GM19438 (cell line): ENCODE results near the gene CABLES1.

Experiments used
- ATAC-seq: cut with Tn5 transposase; IDR thresholded peaks from one replicate; pipeline ENCODE4 v1.9.1; 2021; ENCODE audit warnings: low read depth; ENCODE audit not compliant: unreplicated experiment

CABLES1 gene

DNA sequence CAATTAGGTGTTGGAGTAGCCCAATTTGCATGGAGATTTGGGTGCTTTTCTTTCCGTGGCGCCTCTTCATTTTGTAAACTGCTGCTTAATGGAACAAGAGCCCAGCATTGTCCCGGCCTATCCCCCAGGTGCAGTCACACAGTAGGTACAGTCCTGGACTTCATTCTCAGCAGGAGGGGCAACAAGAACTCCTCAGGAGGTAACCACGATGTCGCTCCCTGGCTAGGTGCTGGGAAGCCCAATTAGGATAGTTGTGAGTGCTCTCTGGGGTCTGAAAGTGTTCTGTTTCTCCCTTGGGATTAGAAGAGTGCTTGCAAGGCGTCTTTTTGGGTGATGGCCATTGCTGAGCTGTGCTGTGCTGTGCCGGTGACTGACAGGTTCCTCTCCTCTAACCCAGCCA lies 53.8 kb downstream of the CABLES1 start:
- ATAC-seq, result no peak

DNA sequence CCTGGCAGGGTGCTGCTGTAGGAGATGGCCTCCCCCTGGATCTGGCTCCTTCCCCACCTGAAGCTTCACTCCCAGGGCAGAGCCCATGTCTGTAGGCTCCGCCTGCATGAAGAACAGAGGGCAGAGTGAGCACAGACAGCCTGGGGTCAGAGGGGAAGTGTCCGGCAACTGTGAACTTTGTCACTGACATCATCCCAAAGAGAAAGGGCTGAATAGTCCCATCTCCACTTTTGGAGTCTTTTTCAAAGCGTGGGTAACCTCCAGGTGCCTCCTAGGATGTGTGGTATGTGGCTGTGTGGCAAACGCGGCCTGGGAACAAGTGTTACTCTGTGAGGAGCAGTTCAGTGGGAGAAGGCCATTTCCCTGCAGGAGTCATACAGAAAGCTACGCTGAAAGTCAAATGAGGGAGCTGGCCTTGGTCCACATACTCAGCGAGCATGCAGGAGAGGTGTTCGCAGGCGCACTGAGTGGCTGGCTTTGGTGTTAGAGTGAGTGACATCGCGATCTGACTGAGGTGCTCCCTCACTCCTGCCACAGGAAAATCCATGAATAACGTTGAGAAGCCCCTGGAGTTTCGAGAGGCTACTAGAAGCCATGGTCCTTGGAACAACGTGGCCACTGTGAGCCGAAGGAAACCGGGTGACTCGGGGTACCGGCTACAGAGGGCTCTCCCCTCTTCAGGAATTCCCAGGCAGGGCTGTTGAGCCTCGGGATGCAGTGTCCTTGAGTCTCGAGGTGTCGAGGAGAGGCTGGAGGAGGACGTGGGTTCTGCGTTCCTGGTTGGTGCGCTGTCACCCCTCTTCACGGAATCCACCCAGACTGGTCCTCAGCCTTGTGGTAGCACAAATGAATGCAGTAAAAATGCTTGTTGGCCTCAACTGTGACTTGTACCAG lies 54.7 kb downstream of the CABLES1 start:
- ATAC-seq, result no peak

DNA sequence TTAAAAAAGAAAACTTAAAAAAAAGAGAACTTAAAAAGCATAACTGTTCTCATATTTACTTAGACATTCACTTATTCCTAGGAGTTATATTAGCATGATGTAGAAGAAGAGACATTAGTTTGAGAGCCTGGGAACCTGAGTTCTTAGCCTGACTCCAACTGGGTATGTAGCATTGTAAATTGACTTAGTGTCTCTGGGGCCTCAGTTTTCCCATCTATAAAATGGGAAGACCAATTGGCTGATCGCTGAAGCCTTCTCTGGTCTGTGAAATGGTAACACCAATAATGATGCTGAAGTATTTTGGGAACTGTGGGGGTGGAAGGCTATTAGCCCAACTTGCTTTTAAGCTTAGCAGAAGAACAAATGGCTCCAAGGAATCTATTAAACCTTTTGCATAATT lies 55.9 kb downstream of the CABLES1 start:
- ATAC-seq, result no peak

DNA sequence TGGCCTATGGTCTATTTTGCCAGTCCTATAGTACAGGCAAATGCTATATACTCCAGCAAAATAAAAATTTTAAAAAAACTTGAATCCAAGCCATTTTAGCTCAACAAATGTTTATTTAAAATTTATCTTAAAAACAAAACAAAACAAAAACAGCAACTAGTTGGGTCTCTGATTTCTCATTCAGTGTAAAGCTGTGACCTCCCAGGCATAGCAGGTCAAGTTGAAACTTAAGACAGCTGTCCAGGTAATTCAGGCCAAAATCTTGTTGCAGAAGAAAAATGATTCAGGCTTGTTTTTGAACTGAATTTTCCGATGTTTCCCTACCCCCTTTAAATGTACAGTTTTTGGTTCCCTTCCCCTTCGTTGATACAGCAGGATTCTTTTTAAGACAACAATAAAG lies 58.5 kb downstream of the CABLES1 start:
- ATAC-seq, result no peak

DNA sequence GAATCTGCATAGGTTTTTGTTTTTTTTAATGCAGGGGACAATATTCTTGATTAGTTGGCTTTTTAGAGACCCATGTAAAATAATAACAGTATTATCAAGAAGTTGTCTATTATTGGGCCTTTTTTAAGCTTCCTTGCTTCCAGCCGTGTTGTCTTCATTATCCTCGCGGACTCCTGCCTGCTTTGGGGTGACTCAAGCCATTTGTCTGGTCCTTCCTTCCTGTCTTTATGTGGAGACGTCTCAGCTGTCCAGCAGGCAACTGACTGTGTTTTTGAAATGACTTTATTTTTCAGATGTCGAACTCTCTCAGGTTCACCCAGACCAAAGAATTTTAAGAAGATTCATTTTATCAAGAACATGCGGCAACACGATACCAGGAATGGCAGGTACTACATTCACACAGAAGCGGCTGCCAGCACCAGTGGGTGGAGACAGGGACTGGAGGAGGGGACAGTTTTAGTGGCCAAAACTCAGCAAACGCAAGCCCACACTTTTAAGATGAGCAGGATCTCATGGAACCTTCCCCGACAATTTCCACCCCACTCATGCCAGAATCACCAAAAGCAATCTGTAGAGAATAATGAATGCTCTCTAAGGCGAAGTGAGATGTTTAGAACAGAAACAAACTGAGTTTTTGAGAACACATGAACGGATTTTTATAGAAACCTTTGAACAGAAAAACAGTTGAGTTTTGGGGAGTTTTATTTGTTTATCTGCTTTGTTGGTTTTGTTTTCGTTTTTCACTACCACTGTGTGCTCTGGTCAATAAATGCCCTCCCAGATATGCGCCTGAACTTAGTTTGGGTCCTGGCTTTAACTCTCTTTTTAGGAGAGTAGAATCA lies 59.1 kb downstream of the CABLES1 start:
- ATAC-seq, result no peak

DNA sequence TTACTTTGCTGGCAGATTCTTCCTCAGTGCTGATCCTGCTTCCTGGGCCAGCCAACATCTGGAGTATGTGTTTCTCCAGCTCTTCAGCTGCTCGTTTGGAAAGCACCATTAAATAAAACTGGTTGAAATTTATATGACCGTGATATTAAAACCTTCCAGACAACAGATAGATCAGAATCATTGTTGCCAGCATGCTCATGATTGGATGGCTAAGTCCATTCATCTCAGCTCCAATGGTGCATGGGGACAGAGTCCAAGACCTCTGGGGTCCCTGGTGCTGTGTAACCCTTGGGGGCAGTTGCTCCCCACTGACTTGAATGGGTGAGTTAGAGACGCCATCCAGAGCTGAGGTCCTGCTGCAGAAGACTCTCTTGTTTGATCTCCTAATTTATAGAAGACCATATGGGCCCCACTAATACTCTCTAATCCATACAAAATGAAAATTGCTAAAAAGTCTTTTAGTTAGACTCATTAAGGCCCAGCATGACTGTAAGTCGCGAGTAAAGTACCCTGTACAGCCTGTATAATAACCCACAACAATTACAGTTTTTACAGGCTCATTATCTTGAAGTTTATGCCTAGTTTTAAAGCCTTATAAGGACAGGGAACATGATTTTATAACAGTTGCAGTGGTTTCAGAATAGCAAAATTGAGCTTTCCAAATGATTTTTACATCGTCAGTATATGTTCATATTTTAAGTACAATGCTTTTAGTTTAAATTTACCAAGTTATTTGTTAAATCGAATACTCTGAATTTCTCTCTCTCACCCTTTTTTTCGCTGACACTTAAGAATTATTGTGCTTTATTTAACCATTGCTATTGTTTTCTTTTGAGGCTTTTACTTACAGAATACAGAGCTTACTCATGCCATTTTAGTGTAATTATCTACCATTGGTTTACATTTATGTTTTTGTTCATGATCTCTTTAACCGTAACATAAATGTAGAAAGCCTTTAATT lies 60.0 kb downstream of the CABLES1 start:
- ATAC-seq, result no peak

DNA sequence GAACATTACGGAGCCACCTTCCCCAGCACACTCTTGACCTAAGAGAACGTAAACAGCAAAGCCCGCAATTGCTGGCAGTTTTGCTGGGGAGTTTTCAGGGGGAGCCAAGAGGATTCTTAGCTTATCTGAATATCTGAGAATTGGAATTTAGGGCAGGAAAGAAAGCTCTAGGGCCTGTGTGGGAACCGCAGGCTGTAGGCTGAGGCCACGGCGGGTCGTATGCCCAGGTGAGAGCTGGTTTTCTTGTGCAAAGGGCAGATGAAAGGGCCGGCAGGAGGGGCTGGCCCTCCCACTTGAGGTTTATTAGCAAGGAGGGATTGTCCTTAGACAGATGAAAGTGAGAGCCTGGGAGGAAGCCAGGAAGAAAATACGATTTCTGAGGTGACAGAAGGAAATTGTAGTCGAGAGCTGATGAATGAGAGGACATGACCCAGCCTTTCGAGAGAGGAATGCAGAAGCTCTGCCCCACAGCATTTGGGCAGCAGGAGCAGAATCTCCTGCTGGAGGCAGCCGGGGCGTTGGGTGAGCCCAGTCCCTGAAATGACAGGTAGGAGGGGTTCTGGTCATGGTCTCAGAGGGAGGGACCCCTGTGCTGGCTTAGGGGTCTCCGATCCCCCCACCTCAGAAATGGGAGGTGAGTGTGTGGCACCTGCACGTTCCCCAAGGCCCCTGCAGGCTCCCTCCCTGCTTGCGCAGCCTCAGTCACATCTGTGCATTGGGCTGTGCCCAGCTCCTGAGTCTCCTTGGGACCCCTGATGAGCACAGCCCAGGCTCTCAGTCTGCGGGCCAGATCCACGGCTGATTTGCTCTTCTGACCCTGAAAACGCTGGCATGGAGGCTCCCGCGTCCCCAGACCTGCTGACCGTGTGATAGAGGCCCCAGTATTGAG lies 61.1 kb downstream of the CABLES1 start:
- ATAC-seq, result no peak

DNA sequence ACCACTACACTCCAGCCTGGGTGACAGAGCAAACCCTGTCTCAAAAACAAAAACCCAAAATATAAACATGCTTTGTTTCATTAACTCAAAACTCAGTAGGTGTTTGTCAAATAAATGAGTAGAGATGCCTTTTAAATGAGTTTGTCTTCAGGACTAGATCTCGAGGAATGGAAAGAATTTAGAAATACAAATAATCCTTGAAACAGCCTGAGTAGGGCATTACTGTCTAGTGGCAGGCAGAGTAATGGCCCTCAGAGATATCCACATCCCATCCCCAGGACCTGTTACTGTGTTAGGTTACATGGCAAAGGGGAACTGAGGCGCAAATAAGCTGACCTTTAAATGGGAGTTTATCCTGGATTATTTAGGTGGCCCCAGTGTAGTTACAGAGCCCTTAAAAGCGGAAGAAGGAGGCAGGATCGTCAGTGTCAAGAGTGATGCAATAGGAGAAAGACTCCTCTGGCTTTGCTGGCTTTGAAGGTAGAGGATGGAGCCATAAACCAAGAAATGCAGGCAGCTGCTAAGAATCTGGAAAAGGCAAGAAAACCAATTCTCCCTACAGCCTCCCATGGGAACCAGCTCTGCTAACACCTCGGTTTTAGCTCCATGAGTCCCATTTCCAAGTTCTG lies 63.0 kb downstream of the CABLES1 start:
- ATAC-seq, result no peak

DNA sequence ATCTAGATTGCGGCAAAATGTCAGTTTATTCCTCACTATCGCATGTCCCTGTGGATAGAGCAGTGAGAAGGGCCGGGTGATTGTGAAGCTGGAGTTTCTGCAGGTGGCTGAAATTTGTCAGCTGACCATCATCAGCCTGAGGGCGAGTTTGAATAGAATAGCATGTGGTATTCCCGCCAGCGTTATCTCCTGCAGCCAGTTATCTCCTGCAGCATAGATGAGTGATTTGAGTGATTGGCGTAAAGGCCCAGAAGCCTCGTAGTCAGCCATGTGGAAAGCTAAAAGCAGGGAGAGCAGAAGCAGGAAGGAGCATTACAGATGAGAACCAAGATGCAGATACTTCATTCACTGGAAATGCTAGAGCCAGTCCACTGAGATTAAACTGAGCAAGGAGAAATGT lies 65.5 kb downstream of the CABLES1 start:
- no peak for ATAC-seq

DNA sequence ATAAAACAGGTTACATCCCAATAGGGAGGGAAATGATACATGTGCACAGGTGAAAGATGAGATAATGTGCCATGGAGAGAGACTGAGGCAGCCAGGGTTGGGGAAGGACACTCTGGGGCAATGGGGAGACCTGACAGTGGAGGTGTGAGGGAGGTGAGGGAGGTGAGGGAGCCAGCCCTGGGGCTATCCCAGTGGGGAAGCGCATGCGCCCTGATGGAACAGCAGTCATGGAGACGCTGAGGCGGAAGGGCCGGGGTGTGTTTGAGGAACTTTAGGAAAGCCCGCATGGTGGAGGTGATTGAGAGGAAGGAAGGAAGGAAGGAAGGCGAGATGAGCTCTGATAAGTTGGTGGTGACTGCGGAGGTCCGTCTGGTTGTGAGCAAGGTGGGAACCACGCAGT lies 66.5 kb downstream of the CABLES1 start:
- no peak for ATAC-seq

DNA sequence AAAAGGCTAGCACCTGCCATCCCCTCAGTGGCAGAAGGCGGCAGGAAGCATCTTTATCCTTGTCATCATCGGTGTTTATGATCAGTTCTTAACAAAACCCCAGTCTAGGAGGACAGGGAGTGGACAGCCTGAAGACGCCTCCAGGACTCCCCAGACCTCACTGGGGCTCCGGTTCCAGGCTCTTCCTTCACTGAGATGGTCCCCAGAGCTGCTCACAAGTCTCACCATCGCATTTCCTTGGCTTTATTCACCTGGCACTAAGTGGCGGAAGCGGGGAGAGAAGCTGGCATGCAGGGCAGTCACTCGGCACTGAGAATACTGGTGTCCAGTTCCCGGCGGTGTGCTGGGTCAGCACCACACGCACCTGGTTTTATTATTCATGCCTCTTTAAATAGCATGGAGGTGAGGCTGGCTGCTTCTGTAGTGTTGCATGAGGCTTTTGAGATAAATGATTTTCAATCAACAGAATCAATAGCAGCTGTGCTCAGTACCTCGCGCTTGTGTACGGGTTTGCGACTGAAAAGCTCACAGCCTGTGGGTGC lies 68.7 kb downstream of the CABLES1 start:
- ATAC-seq, result no peak

DNA sequence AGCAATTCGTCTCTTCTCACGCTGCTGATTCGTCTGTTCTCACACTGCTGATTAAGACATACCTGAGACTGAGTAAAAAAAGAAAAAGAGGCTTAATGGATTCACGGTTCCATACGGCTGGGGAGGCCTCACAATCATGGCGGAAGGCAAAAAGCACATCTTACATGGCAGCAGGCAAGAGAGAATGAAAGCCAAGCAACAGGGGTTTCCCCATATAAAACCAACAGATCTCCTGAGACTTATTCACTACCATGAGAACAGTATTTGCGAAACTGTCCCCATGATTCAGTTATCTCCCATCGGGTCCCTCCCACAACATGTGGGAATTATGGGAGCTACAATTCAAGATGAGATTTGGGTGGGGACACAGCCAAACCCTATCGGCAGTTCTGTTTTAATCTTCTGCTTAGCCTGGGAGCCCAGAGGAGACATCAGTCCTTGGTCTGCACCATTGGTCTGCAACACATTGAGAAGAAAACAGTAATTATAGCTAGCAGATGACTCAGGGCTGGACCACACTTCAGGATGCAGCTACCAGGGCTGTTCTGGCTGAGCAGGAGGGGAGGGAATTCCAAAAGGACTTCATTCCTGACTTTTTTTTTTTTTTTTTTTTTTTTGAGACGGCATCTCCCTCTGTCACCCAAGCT lies 69.4 kb downstream of the CABLES1 start:
- ATAC-seq, result no peak

DNA sequence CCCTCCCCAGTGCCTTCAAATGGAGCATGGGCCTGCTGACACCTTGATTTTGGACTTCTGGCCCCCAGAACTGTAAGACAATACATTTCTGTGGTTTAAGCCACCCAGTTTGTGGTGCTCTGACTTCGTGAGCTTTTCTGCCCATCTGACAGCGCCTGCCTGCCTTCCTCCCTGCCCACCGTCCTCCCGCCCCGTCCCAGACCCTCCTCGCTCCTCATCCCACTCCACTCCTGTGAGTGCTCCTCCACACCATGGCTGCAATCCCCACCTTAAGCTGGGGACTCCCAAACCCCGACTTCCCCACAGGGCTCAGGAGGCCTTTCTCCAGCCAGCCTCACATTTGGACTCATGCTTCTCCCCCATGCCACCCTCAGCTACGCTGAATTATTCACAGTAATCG lies 70.7 kb downstream of the CABLES1 start:
- no peak for ATAC-seq

DNA sequence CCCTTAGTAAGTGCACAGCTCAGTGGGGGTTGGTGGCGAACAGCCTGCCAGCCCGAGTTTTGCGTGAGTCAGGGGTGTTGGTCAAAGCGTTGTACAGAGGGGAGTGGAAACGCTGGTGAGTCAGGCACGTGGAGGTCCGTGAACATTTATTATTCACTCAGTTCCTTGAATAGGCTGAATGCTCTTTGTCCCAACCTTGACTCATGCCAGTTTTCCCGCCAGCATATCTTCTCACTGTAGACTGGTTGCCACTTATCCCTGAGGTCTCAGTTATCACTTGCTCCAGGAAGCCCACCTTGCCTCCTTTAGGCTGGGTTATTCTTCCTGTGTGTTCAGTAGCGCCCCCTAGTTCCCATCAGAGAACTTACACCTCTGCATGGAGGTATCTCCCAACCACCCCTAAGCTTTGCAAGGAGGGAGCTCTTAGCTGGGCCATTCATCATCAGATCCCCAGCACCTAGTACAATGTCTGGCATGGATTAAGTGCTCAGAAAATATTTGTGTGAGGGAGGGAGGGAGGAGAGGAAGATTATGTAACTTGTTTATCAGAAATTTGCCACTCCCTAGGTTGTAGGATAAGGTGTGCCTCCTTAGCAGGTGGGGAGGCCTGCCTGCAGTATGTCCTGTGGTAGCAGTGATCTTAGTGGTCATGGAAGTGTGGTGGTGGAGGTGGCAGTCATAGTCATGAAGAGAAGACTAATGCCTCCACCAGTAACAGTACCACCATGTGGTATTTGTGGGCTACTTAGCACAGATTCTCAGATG lies 72.1 kb downstream of the CABLES1 start:
- ATAC-seq, result no peak

DNA sequence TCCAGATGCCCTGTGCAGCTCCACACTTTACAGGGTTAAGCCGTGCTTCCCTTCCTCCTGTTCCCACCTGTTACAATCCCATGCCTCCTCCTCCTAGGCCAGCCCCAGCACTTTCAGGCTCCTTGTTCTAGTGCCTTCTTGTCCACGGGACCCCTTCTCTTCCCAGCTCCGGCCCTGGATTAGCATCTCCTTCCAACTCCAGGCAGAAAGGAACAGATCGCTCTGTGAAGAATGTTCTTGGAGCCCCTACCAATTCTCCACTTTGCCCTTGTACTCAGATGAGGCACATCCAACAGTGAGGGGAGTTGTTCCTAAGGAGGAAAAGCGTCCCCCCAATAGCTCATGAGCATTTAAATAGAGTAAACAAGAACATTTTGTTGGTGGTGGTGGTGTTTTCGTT lies 72.7 kb downstream of the CABLES1 start:
- no peak for ATAC-seq

DNA sequence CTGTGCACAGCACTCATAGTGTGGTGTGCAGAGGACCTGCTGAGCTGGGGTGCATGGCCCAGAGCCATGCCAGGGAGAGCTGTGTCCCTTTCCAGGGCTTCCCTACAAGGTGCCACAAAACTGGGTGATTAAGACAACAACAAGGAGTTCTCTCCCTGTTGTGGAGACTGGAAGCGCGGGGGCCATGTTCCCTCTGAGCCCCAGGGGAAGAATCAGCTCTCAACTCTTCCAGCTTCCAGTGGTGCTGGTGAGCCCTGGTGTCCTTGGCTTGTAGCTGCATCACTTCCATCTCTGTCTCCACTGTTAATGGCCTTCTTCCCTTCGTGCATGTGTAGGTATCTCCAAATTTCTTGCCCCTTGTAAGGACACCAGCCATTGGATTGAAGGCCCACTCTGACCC lies 73.3 kb downstream of the CABLES1 start:
- no peak for ATAC-seq

DNA sequence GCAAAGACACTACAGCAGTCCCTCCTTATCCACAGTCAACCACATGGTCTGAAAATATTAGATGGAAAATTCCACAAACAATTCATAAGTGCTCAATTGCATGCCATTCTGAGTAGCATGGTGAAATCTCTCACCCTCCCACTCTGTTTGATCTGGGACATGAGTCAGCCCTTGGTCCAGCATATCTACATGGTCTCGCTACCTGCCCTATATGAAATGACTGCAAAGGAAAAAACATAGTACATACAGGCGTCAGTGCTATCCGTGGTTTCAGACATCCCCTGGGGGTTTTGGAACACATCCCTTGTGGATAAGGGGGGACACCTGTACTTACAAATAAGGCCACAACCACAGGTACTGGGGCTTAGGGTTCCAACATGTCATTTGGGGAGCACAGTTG lies 73.7 kb downstream of the CABLES1 start:
- ATAC-seq, result no peak

DNA sequence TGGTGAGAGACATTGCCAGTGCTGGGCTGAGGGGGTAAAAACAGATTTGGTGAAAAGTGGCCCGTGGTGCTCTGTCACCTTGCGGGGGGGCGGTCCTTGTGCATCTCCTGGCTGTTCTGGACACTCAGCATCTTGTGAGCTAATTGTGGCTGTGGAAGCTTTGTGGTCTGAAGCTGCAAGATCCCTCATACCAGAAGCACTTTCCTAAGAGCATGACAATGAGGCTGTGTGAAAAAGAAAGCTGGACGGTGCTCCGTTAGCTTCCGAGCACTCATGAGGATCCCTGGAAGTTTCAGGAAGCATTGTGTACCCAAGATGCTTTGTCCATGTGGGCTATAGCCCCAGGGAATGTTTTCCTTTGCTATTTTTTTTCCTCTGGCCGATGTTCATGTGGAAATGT lies 74.5 kb downstream of the CABLES1 start:
- no peak for ATAC-seq
